ENCODE results near the gene SEC24A.
"Not testable (repeated sequence)": the region's sequence is repeated elsewhere in the genome, so short reads cannot be mapped to it uniquely, and the experiment has no call there.

Gene SEC24A

DNA sequence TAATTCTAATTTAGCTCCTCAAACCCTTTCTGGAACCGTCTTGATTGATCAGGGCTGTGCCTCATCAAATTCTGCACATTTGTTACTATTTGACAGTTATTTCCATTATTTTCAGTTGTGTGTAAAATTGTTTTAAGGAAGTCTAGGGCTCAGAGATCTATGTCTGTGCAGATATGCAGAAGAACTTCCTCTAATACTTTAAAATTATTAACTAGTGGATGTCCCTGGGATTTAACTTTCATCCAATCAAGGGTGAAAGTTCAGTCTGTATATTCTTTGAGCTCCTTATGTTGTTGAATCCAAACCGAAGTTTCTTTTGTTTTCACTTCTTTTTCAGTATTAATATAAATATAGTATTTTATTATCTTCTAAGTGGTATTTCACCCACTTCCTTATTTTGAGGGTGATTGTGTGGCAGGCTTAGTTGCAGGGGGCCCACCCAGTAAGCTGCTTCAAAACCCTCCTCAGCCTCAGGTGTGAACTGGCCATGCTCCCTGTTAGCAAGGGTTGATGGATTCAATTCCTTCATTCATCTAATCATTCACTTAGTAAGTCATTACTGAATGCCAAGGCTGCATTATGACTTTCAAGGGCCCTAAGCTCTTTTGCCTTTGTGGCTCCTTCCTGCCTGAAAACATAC lies 87.7 kb downstream of the SEC24A start:
- H3K27me3 ChIP-seq (replicated peaks; ENCODE audit: control insufficient read depth, insufficient read depth, low read length, poor library complexity, severe bottlenecking) = no peaks in the 10 kb centered on the region
- no peak overlapping the region for H3K4me3 ChIP-seq (ENCODE audit: insufficient read depth, low read depth, low read length, poor library complexity, severe bottlenecking)
- DNase-seq = no peak
- peaks cover 3% of the 10 kb centered on the region for H3K4me1 ChIP-seq (ENCODE audit: control insufficient read depth, insufficient read depth, low read length, poor library complexity, severe bottlenecking)
- H3K9me3 ChIP-seq (ENCODE audit: control insufficient read depth, low read length) = no peaks in the 10 kb centered on the region
- H3K27ac ChIP-seq (ENCODE audit: insufficient read depth, low read length, poor library complexity, severe bottlenecking) = no peak overlapping the region
- H3K36me3 ChIP-seq (ENCODE audit: control insufficient read depth, insufficient read depth, low read length) = peaks cover 4% of the 10 kb centered on the region

DNA sequence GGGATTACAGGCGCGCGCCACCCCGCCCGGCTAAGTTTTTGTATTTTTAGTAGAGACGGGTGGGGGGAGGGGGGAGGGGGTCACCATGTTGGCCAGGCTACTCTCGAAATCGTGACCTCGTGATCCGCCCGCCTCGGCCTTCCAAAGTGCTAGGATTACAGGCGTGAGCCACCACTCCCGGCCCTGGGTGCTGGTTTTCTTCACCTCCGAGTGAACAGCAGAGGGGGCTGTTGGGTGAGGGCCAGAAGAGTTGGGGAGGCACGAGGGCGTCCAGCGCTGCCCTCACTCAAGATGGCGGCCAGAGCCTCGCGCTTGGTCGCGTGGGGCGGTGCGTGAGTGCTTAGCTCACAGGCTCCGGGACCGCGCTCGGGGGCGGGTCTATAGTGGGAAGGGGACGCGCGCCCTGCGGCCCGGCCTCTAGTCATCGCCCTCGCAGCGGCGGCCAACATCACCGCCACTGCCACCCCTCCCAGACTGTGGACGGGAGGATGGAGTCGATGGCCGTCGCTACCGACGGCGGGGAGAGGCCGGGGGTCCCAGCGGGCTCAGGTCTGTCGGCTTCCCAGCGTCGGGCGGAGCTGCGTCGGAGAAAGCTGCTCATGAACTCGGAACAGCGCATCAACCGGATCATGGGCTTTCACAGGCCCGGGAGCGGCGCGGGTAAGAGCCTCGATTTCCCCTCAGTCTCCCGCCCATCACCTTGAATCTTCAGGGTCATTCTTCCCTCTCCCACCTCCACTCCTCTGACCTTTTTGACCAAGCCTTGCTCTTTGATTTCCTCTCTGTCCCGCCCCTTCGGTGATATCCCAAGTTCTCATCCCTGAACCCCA lies 89.8 kb downstream of the SEC24A start, which contains the start of gene CAMLG:
TSS of gene CAMLG (plus strand) at position 416 of the 830 bp plus-strand sequence. CDS start at position 489, 73 bp downstream.
- Histone ChIP-seq H3K27ac (ENCODE audit: insufficient read depth, low read length, poor library complexity, severe bottlenecking) (peak within 1 kb of the TSS; percentile 93), H3K36me3 (ENCODE audit: control insufficient read depth, insufficient read depth, low read length) (peaks cover 9% of the 10 kb centered on the region), H3K9me3 (ENCODE audit: control insufficient read depth, low read length) (no peaks in the 10 kb centered on the region), H3K4me3 (ENCODE audit: insufficient read depth, low read depth, low read length, poor library complexity, severe bottlenecking) (peak within 1 kb of the TSS; percentile 76), H3K27me3 (replicated peaks; ENCODE audit: control insufficient read depth, insufficient read depth, low read length, poor library complexity, severe bottlenecking) (no peaks in the 10 kb centered on the region), H3K4me1 (ENCODE audit: control insufficient read depth, insufficient read depth, low read length, poor library complexity, severe bottlenecking) (peaks cover 3% of the 10 kb centered on the region)
- peak; percentile 90 to 96 (median 94) for DNase-seq

DNA sequence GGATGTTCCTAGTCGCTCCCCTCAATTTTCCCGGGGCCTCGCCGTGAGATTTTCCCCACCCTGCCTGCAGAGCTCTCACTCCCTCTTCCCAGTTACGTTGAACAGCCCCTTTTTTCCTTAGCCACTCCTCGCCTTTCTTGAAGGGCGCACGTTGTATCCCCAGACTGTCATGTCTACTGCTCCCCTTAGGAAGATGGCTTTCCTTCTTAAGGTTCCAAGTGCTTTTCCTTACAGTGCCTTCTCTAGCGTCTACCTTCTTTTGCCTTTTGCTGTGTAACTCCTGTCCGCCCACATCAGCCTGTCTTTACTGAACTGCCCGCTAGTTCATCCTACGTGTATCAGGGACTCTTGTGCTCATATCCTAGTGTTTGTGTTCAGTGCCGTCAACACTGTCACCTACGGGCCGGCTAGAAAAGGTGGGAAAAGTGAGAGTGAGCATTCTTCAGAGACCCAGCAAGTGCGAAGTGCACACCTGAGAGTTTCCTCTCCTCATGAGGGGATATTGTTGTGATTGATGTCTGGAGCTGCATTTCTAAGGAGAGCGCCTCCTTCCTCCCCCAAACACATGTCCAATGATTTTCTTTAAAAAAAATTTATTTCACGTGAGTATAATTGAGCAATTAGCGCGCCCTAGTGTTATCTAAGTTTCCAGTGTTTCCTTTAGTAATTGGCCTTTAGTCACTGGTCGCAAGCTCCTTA lies 90.5 kb downstream of the SEC24A start:
- peak overlapping the region; percentile 93 for H3K27ac ChIP-seq (ENCODE audit: insufficient read depth, low read length, poor library complexity, severe bottlenecking)
- peaks cover 3% of the 10 kb centered on the region for H3K4me1 ChIP-seq (ENCODE audit: control insufficient read depth, insufficient read depth, low read length, poor library complexity, severe bottlenecking)
- peak in 1 of 3 donors; percentile 6 for DNase-seq
- no peaks in the 10 kb centered on the region for H3K27me3 ChIP-seq (replicated peaks; ENCODE audit: control insufficient read depth, insufficient read depth, low read length, poor library complexity, severe bottlenecking)
- H3K4me3 ChIP-seq (ENCODE audit: insufficient read depth, low read depth, low read length, poor library complexity, severe bottlenecking) = peak overlapping the region; percentile 76
- peaks cover 9% of the 10 kb centered on the region for H3K36me3 ChIP-seq (ENCODE audit: control insufficient read depth, insufficient read depth, low read length)
- H3K9me3 ChIP-seq (ENCODE audit: control insufficient read depth, low read length) = no peaks in the 10 kb centered on the region

DNA sequence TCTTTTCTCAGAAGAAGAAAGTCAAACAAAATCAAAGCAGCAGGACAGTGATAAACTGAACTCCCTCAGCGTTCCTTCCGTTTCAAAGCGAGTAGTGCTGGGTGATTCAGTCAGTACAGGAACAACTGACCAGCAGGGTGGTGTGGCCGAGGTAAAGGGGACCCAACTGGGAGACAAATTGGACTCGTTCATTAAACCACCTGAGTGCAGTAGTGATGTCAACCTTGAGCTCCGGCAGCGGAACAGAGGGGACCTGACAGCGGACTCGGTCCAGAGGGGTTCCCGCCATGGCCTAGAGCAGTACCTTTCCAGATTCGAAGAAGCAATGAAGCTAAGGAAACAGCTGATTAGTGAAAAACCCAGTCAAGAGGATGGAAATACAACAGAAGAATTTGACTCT lies 92.5 kb downstream of the SEC24A start:
- Histone ChIP-seq H3K4me3 (ENCODE audit: insufficient read depth, low read depth, low read length, poor library complexity, severe bottlenecking) (no peak overlapping the region), H3K27me3 (replicated peaks; ENCODE audit: control insufficient read depth, insufficient read depth, low read length, poor library complexity, severe bottlenecking) (no peaks in the 10 kb centered on the region), H3K36me3 (ENCODE audit: control insufficient read depth, insufficient read depth, low read length) (peaks cover 9% of the 10 kb centered on the region), H3K27ac (ENCODE audit: insufficient read depth, low read length, poor library complexity, severe bottlenecking) (no peak overlapping the region), H3K4me1 (ENCODE audit: control insufficient read depth, insufficient read depth, low read length, poor library complexity, severe bottlenecking) (peaks cover 3% of the 10 kb centered on the region), H3K9me3 (ENCODE audit: control insufficient read depth, low read length) (no peaks in the 10 kb centered on the region)
- no peak for DNase-seq

DNA sequence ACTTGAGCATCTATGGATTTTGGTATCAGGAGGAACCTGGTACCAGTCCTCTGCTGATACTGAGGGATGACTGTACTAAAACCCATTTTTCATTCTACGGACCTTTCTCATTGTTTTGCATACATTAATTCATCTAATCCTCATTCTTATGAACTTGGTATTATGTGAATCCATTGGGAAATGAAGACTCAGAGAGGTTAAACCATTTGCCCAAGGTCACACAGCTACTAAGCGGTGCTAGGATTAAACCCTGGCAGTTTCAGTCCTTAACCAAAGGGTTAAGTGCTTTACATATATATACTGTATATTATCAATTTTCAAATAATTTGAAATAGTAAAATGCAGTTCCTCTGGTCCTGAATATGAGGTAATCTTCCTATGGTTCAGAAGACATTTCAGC lies 93.5 kb downstream of the SEC24A start:
- Histone ChIP-seq H3K4me3 (ENCODE audit: insufficient read depth, low read depth, low read length, poor library complexity, severe bottlenecking) (no peak overlapping the region), H3K36me3 (ENCODE audit: control insufficient read depth, insufficient read depth, low read length) (peaks cover 9% of the 10 kb centered on the region), H3K27ac (ENCODE audit: insufficient read depth, low read length, poor library complexity, severe bottlenecking) (no peak overlapping the region), H3K9me3 (ENCODE audit: control insufficient read depth, low read length) (no peaks in the 10 kb centered on the region), H3K4me1 (ENCODE audit: control insufficient read depth, insufficient read depth, low read length, poor library complexity, severe bottlenecking) (peaks cover 3% of the 10 kb centered on the region), H3K27me3 (replicated peaks; ENCODE audit: control insufficient read depth, insufficient read depth, low read length, poor library complexity, severe bottlenecking) (no peaks in the 10 kb centered on the region)
- DNase-seq = no peak

DNA sequence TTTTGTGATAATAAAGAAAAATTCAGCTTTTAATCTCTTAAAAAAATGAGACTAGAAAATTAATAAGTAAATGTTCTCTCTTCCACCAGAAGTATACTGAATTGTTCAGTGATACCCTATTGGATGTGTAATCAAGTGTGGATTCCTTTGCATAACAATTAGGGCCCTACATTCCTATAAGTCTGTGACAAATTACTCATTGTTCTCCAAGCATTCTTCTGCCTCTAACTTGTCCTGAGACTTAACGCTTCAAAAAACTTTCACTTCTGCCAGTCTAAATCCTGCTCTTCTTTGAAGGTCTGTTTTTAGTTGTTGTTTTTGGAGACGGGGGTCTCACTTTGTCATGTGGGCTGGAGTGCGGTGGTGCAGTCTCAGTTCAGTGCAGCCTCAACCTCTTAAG lies 100.8 kb downstream of the SEC24A start:
- H3K27ac ChIP-seq (ENCODE audit: insufficient read depth, low read length, poor library complexity, severe bottlenecking) = no peak overlapping the region
- peaks cover 6% of the 10 kb centered on the region for H3K36me3 ChIP-seq (ENCODE audit: control insufficient read depth, insufficient read depth, low read length)

DNA sequence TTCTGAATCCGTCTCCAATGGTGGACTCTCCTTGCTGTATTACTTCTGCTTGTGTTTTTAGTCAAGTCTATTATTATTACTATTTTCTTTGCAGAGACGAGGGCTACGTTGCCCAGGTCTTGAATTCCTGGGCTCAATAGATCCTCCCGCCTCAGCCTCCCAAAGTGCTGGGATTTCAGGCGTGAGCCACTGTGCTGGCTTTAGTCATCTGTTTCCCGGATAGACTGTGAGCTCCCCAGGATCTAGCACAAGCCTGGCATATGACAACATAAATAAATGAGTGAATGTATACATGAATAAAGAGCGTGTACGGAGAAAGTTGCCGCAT lies 109.6 kb downstream of the SEC24A start:
- no peak for DNase-seq
- Histone ChIP-seq H3K4me3 (ENCODE audit: insufficient read depth, low read depth, low read length, poor library complexity, severe bottlenecking) (peak overlapping the region; percentile 99), H3K27ac (ENCODE audit: insufficient read depth, low read length, poor library complexity, severe bottlenecking) (peak overlapping the region; percentile 52), H3K36me3 (ENCODE audit: control insufficient read depth, insufficient read depth, low read length) (no peaks in the 10 kb centered on the region), H3K4me1 (ENCODE audit: control insufficient read depth, insufficient read depth, low read length, poor library complexity, severe bottlenecking) (peaks cover 6% of the 10 kb centered on the region), H3K9me3 (ENCODE audit: control insufficient read depth, low read length) (no peaks in the 10 kb centered on the region), H3K27me3 (replicated peaks; ENCODE audit: control insufficient read depth, insufficient read depth, low read length, poor library complexity, severe bottlenecking) (no peaks in the 10 kb centered on the region)

More for the DNA sequence above, 100.8 kb downstream of the SEC24A start:
- no peak overlapping the region for H3K4me3 ChIP-seq (ENCODE audit: insufficient read depth, low read depth, low read length, poor library complexity, severe bottlenecking)
- no peaks in the 10 kb centered on the region for H3K27me3 ChIP-seq (replicated peaks; ENCODE audit: control insufficient read depth, insufficient read depth, low read length, poor library complexity, severe bottlenecking)
- H3K4me1 ChIP-seq (ENCODE audit: control insufficient read depth, insufficient read depth, low read length, poor library complexity, severe bottlenecking) = no peaks in the 10 kb centered on the region
- no peak for DNase-seq
- no peaks in the 10 kb centered on the region for H3K9me3 ChIP-seq (ENCODE audit: control insufficient read depth, low read length)

DNA sequence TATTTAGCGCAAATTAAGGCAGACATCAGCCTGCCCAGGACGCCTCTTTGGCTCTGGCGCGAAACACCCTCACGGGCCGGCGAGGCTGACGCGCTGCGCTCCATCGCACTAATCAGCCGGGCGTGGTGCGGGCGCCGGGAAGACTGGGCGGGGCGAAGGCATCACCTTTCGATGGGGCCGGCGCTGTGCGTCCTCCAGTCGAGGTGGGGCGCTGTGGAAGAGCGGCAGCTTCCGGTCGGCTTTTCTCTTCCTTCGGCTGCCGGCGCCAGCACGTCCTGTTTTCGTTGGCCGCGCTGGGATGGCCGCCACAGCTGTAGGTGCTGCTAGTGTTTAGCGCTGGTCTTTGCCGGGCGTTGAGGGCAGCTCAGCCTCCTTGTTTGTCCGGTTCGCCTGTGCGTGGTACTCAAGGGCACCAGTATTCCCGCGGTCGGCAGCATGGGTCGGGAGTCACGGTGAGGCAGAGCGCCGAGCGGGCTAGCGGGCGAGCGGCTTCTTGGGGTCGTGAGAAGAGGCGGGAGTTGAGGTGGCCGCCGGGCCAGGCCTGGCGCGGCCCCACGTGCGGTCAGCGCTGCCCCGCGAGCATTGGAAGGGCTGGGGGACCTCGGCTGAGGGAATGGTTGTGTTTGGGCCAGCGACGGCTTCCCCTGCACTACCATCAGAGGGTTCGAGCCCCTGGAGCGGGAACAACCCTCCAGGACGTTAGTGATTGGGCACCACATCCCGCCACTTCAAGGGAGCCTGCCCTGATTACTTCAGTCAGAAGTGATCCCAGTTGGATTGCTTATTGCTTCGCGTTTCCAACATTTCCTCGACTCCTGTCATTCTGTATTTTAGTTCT lies 110.1 kb downstream of the SEC24A start, which contains the start of gene DDX46:
TSS of gene DDX46 (plus strand) at position 276 of the 838 bp plus-strand sequence. CDS start at position 436, 160 bp downstream.
- peaks cover under 1% of the 10 kb centered on the region for H3K36me3 ChIP-seq (ENCODE audit: control insufficient read depth, insufficient read depth, low read length)
- peak; percentile 82 to 89 (median 88) for DNase-seq
- H3K4me3 ChIP-seq (ENCODE audit: insufficient read depth, low read depth, low read length, poor library complexity, severe bottlenecking) = peak within 1 kb of the TSS; percentile 99
- H3K27me3 ChIP-seq (replicated peaks; ENCODE audit: control insufficient read depth, insufficient read depth, low read length, poor library complexity, severe bottlenecking) = no peaks in the 10 kb centered on the region
- peak within 1 kb of the TSS; percentile 81 for H3K27ac ChIP-seq (ENCODE audit: insufficient read depth, low read length, poor library complexity, severe bottlenecking)
- no peaks in the 10 kb centered on the region for H3K9me3 ChIP-seq (ENCODE audit: control insufficient read depth, low read length)
- H3K4me1 ChIP-seq (ENCODE audit: control insufficient read depth, insufficient read depth, low read length, poor library complexity, severe bottlenecking) = peaks cover 6% of the 10 kb centered on the region

DNA sequence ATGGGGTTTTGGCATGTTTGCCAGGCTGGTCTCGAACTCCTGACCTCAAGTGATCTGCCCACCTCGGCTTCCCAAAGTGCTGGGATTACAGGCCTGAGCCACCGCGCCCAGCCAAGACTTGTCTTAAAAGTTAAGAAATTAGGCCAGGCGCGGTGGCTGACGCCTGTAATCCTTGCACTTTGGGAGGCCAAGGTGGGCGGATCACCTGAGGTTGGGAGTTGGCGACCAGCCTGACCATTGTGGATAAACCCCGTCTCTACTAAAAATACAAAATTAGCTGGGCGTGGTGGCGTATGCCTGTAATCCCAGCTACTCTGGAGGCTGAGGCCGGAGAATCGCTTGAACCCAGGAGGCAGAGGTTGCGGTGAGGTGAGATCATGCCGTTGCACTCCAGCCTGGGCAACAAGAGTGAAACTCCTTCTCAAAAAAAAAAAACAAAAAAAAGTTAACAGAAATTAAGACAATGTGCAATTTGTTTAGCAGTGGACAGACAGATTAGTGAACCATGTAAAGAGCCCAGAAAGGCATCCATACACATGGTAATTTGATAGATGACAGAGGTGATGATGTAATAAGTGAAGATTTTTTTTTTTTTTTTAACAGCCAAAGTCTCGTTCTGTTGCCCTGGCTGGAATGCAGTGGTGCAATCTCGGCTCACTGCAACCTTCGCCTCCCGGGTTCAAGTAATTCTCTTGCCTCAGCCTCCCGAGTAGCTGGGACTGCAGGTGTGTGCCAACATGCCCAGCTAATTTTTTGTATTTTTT lies 119.1 kb downstream of the SEC24A start:
- peaks cover 58% of the 10 kb centered on the region for H3K36me3 ChIP-seq (ENCODE audit: control insufficient read depth, insufficient read depth, low read length)
- DNase-seq; H3K27ac ChIP-seq (ENCODE audit: insufficient read depth, low read length, poor library complexity, severe bottlenecking); H3K9me3 ChIP-seq (ENCODE audit: control insufficient read depth, low read length); H3K4me3 ChIP-seq (ENCODE audit: insufficient read depth, low read depth, low read length, poor library complexity, severe bottlenecking); H3K4me1 ChIP-seq (ENCODE audit: control insufficient read depth, insufficient read depth, low read length, poor library complexity, severe bottlenecking); H3K27me3 ChIP-seq (replicated peaks; ENCODE audit: control insufficient read depth, insufficient read depth, low read length, poor library complexity, severe bottlenecking): not testable (repeated sequence)

All from effector memory CD4-positive, alpha-beta T cell (primary cell).